Esophagus squamous epithelium (tissue), 4 donors: ENCODE measurements around the gene C16orf54.

Experiments
- POLR2A ChIP-seq, 4 donors: fragments of 450-650 bp; IDR thresholded peaks; one replicate each; pipeline ENCODE4 v1.6.1; 2017; ENCODE audit warnings: antibody characterized with exemption in 4 of 4, mild to moderate bottlenecking in 4 of 4, moderate library complexity in 3 of 4
- TF ChIP-seq, protein P1 (sequence below), 6 experiments: fragments of 450-650 bp in 4 of 6; fragments of 200-600 bp in 2 of 6; sonication (generic) in 2 of 6; IDR thresholded peaks; one replicate each; pipeline ENCODE4 v1.5.1; 2016 to 2019; ENCODE audit warnings: antibody characterized with exemption in 6 of 6, mild to moderate bottlenecking in 4 of 6, moderate library complexity in 4 of 6

DNA sequence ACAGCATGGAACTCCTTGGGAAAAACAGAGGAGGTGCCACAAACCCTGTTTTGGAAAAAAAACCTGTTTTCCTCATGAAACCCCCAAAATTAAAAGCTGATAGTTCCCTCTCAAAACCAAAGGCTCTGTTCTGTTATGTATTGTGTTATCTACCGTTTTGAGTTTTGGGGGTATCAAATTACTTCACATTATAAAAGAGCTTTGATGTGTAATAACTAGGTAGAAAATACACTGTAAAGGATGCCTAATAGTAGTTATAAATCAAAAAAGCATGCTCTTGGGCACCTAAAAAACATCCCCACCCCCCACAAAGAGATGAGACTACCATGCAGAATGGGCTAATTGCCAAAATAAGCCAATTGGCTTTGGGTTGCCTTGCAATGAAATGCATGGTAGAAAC, 30.8 kb downstream of the C16orf54 start:
- TF ChIP-seq, protein P1, sequence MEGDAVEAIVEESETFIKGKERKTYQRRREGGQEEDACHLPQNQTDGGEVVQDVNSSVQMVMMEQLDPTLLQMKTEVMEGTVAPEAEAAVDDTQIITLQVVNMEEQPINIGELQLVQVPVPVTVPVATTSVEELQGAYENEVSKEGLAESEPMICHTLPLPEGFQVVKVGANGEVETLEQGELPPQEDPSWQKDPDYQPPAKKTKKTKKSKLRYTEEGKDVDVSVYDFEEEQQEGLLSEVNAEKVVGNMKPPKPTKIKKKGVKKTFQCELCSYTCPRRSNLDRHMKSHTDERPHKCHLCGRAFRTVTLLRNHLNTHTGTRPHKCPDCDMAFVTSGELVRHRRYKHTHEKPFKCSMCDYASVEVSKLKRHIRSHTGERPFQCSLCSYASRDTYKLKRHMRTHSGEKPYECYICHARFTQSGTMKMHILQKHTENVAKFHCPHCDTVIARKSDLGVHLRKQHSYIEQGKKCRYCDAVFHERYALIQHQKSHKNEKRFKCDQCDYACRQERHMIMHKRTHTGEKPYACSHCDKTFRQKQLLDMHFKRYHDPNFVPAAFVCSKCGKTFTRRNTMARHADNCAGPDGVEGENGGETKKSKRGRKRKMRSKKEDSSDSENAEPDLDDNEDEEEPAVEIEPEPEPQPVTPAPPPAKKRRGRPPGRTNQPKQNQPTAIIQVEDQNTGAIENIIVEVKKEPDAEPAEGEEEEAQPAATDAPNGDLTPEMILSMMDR (IDR thresholded peaks at IDR 0.05) = no peak
- TF ChIP-seq POLR2A (IDR thresholded peaks at IDR 0.05) = no peak
